Stimulated activated naive CD4-positive, alpha-beta T cell treated with Interleukin-2 at 50 U/mL for 16 hours (primary cell): Measurements from ENCODE around the gene C11orf86.
"Not testable (repeated sequence)": the region's sequence is repeated elsewhere in the genome, so short reads cannot be mapped to it uniquely, and the experiment has no call there.

ENCODE experiments used
- DNase-seq: peaks from one replicate; lab custom pipeline; 2025; lab: John Stamatoyannopoulos, UW

The C11orf86 gene, protein sequence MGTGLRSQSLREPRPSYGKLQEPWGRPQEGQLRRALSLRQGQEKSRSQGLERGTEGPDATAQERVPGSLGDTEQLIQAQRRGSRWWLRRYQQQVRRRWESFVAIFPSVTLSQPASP

DNA sequence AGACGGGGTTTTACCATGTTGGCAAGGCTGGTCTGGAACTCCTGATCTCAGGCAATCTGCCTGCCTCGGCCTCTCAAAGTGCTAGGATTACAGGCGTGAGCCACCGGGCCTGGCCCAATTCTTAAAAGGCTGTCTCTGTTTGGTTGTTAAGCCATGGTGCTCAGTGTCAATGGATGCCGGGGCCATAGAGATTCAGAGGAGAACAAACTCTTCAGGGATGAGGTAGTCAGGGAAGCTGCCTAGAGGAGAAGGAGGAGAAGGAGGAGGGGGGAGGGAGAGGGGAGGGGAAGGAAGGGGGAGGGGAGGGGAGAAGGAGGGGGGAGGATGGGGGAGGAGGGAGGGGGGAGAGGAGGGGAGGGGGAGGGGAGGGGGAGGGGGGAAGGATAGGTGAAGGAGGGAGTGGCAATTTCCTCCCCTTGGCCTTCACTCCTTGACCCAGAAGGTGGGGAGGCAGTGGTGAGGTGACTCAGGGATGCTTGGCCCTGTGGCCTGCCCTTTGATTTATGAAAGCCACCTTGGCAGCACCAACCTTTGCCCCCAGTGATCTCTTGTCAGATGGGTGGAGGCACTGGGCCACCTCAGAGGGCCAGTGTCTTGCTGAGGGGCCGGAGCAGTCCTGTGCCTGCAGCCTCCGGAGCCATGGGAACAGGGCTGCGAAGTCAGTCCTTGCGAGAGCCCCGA, at the start of gene C11orf86:
TSS of gene C11orf86 (plus strand) at position 581 of the 681 bp plus-strand sequence. CDS start at position 640, 59 bp downstream.
- no peak for DNase-seq

DNA sequence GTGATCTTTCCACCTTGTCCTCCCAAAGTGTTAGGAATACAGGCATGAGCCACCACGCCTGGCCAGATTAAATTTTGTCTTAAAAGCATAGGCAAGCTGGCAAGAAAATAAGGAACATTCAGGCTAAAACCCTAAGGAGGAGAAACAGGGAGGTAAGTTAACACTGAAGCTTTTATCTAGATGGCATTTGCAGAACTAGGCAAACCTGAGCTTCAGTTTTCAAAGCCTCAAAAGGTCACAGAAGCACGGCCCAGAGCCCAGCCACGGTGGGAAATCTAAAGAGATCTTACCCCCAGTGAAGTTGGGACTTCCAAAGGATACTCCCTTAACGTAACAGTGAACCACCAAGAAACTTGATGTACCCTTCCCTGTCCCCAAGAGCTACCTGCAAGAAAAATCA, 45.4 kb upstream of the C11orf86 start:
- no peak for DNase-seq

DNA sequence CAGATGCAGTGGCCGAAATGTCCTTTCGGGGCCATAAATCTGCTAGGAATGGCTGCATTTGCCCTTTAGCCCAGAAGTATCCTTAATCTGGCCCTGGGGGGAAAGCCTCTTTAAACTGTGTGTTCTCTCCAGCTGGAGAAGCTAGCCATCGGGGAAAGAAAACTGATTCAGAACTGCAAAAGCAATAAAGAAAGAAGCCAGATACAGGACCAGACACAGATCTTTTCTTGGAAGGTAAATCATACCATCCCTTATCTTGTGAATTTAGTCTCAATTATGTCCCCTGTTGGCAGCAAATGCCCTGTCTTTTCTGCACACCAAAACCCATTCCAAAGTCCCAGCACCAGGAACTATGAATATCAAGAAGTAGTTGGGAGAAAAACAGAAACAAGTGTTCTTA, 42.6 kb upstream of the C11orf86 start:
- no peak for DNase-seq

DNA sequence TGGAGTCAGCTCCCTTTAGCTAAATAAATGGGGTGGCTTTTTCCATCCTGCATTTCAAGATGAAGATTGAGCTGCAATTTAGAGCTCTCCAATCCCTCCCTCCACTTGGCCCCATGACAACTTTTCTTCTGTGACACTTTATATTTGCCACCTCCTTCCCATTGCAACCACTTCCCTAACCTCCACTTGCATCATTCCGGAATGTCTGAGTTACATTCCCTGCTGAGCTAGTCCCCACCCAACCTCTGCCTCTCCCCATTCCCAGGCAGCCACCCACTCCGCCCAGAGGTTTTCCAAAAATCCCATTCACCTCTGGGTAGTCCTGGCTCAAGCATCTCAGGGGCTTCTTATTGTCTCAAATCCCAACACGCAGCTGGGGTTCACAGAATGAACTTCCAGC, 41.6 kb upstream of the C11orf86 start:
- no peak for DNase-seq

DNA sequence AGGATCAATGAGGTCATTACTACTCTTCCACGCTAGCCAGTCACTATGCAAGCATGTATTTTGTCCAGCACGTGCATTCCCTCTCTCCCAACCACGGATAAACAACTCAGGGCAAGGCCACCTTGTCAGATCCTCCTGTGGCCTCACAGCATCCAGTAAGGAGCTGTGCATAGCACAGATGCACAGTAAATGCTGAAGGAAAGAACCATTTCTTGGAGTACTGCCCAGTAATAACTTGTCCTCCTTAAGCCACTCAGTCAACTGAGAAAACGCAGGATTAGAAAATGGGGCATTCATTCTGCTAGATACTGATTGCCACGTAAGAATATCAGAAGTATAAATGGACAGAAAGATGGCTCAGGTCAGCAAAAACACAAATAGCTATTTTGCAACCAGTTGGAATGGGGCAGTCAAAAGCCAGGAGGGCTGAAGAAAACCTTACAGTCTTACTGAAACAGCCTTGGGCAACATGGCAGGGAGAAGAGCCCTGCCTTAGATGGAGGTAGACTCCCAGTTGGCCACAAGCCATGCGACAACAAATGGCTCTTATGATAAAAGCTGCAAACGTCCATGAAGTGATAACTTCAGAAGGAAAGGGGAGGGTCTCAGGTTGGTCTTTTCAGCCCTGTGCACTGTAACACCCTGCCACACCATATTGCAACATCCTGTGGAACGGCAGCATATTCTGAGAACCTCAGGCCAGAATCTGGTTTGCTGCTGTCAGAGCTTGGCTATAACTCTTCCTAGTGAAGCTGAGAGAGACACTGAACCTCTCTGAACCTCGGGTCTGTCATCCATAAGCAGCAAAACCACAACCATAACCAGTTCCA, 39.9 kb upstream of the C11orf86 start:
- no peak for DNase-seq

DNA sequence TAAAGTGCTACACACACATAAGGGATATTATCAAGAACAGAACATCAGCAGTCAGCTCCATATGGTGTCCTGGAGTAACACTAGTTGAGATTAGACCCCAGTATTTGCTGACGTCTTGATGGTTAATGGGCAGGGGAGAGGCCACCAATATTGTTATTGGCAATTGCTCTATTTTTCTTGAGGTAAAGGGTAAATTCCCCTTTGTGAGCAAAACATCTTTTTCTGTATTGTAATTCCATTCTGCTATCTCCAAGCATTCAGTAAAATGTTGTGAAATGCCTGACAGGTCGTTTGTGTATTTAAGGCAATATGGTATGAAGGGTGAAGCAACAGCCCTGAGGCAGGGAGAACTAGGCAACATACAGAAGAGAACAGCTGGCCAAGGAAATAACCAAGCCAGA, 38.8 kb upstream of the C11orf86 start:
- DNase-seq = no peak

DNA sequence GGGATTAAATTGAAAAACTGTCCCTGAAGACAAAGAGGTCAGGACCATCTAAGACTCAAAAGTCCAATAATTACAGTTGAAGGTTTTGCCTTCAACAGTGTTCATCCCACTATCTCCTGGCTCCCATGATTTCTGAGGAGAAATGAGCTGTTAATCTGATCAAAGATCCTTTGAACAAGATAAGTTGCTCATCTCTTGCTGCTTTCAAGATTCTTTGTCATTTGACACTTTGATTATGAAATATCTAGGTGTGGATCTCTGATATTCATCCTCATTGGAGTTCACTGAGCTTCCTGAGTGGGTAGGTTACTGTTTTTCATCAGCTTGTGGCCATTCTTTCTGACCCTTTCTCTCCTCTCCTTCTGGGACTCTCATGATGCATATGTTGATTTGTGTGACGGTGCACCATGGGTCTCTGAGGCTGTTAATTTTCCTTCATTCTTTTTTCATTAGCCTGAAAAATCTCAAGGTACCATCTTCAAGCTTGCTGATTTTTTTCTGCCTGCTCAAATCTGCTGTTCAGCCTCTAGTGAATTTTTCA, 37.8 kb upstream of the C11orf86 start:
- no peak for DNase-seq

DNA sequence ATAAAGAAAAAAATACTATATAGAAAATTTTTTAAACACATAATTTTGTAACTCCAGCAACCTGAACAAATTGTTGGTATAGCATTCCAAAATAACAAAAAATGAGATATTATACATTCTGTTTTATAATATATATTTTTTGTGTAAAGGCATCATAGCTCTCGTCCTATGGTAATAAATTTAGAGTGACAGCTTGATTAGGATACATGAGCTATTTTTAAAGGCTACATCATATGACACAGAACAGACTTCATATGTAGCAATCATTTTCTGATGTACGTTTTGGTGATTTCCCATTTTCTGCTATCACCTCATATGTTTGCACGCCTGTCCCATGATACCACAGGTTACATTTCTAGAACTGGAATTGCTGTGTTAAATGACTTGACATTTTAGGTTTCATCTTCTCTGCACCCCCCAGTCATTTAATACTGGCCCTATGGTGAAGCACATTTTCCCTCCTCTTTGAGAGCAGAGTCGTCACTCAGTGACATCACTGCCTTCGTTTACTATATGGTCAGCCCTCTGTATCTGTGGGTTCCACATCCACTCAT, 36.4 kb upstream of the C11orf86 start:
- DNase-seq = no peak

DNA sequence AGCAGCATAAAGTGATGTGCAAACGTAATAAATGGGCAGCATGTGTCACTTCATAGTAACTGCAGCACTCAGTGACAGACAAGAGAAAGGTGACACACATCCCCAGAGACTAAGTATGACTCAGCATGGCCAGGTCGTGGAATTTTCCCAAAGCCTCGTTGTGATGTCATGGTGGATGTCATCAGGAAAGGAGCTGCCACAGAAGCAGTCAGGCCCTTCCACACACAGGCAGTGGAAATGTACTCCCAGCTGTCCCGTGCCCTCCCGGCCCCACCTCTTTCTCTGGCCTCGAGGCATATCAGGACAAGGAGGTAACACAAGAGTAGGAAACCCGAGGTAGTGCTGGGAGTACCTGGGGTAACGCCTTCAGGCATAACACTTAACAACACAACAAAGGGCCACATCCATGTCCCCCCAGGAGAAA, 25.0 kb upstream of the C11orf86 start:
- no peak for DNase-seq

DNA sequence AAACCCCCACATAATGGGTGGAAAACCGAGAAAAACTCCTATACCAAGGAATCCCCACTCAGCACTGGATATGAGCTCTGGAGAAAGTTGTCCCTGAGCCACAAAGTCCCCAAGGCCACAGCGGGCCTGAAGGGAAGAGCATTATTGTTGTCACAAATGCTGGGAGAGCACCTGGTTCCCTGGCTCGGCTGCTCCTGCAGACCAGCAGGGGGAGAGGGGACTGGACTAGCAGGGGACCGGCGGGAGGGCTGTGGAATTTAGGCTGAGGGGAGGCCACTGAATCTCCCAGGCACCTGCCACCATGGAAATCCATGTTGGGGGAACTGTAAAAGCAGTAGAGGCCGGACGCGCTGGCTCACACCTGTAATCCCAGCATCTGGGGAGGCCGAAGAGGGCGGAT, 24.0 kb upstream of the C11orf86 start:
- no peak for DNase-seq

DNA sequence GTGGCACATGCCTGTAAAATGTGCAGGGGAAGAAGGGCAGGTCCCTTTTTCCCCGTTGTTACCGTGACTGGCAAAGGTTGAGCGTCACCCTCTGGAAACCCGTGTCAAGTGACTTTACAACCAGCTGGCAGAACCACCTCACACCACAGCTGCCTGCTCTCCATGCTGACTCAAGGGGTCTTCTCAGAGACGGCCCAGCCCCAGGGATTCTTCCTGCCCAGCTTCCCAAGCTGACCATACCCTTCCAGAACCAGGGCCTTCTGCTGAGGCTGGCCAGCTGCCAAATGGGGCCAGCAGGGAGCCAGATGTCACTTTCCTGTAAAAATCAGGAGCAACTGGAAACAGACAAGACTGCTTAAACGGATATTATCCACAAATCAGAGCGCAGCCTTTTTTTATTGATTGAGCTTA, 23.2 kb upstream of the C11orf86 start:
- DNase-seq = no peak

DNA sequence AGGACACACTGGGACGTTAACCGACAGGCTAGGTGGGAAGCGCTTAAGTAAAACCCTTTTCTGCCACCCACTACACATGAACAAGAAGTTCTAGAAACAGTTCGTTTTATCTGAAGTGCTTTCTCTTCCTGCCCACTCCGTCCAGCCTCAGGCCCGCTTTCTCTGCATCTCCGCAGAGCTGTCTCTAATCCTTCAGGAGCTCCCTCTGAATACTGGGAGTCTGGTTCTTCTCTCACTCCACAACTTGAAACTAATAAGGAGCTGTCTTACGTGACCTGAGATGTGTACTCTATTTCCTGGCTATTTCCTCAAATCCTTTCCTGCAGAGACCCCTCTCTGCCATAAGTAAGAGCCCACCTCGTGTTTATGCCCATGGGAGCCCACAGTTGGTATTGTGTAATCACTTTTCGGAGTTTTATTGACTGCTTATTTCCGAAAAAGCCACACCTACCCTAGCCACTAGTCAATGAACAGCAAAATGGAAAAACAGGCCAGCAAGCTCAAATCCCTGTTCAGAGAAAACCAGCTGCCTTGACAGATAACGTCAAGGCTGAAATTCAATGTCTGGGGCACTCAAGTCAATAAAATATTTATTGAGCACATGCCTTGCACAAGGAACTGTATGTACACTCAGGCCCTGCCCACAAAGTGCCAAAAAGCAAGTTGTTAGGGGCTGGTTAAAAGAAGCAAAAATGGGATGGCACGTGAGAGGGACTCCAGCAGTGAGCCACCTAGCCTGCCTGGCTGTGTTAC, 21.8 kb upstream of the C11orf86 start:
- no peak for DNase-seq

DNA sequence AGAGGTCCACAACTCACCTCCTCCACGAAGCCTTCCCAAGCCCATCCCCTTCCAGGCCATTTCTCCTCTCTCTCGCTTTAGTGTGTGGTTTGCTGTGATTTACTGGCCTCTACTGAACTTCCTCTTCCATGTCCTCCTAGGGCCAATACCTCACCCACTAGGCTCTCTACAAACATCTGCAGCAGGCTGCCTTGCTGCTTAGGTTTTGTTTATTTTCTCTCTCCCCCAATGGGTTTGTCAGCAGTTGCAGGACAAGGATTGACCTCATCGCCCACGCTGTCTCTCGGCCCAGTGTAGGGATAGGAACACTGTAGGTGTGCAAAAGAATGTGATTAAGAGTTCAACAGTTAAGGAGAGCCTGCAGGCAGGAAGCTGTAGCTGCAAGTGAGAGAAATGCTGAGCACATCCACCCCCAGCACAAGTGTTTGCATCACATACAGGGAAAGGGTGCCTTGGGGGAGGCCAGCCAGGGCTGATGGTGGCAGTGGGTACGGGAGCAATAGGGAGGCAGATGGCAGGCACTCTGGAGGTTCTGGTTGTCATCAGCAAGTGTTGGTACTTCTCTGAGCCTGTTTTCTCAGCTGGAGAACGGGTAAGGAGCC, 18.3 kb upstream of the C11orf86 start:
- DNase-seq = no peak

DNA sequence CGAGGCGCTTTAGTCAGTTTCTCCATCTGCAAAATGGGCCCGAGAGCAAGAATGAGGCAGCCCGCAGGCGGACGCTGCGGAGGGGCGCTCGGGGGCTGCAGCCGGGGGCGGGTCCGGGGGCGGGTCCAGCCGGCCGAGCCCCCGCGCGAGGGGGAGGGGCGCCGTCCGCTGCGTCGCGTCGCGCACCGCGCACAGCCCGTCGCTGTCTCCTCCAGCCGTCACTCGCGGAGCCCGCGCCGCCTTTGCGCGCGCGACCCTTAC, 17.2 kb upstream of the C11orf86 start:
- DNase-seq = no peak

DNA sequence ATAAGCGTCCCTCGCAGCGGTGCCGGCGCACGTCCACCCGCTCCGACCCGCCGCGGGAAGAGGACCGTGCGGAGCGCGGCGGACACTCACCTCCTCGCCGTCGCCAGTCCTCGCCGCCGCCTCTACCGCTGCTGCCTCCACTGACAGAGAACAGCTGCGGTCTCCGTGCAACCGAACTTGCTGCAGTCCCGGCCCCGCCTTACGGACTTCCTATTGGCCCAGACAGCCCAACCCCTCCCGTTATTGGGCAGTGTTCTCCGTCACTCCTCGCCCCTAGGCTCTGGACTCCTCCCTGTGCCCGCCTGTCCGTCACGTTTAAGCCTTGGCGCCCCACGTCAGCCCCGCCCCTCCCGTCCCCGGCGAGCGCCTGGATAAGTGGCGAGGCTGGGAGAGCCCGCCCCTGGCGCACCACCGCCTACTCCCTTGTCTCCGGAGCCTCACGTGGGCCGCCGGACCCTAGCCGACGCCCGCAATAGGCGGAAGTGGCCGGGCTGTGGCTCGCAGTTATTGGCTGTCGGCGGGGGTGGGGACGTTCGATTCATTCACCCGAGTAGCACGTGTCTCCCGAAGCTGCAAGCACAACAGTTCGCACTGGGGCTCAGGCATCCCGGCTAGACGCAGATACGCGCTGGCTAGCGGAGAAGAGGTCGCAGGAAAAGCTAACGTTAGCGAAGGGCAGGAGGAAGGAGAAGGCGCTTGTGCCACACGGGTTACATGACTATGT, 16.7 kb upstream of the C11orf86 start, which contains the start of gene PC:
TSS of gene PC (minus strand) at position 152 of the 724 bp plus-strand sequence. CDS start 86,224 bp downstream, outside the sequence.
- DNase-seq = peak; percentile 99

DNA sequence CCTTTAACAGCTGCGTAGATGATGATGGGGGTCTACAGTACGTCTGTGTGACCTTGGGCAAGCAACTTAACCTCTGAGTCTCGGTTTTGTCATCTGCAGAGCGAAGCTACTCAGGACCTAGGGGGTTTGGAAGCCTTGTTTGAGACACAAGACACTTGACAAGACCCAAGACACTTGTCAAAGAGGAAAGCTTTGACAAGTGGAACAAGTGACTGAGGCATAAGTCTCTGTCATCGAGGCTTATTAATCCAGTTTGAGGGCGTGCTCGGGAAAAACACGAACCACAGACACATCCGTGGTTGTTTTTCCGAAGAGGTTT, 16.2 kb upstream of the C11orf86 start:
- DNase-seq = no peak

DNA sequence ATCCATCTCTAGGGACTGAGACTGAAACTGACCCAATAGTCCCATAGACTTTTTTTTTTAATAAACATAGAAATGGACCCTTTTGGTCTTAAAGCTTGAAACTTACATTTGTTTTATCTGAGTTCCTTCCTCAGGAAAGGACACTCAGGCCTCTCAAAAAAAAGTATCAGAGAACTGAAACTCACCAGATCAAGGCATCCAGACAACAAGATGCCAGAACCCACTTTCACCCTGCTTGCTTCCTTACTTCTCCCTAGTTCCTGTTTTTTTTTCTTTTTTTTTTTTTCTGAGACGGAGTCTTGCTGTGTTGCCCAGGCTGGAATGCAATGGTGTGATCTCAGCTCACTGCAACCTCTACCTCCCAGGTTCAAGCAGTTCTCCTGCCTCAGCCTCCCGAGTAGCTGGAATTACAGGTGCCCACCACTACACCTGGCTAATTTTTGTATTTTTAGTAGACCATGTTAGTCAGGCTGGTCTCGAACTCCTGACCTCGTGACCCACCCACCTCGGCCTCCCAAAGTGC, 13.4 kb upstream of the C11orf86 start:
- not testable (repeated sequence) for DNase-seq

DNA sequence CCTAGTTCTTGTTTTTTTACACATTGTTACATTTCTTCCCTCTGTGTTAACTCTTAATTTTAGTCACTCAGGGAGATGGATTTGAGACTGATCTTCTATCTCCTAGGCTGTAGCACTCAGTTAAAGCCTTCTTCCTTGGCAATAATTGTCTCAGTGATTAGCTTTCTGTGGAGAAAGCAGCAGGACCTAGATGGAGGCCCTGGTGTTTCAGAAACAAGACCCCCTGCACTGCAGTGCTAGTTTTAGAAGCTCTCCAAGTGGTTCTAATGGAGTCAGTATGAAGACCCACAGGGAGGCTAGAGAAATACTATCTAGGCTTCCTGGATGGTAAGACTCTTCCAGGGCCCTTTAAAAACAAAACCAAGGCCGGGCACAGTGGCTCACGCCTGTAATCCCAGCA, 12.9 kb upstream of the C11orf86 start:
- no peak for DNase-seq

DNA sequence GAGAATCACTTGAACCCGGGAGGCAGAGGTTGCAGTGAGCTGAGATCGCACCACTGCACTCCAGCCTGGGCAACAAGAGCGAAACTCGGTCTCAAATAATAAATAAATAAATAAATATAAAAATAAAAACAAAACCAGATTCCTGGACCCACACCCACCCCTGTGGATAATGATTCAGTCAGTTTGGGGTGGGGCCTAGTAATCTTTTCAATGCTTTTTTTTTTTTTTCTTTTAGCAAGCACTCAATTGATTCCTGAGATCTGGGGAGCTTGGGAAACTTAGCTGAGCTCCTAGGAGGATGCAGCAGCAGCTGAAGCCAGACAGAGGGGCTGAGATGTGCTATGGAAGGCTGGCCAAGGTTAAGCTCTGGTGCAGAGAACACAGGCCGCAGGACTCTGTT, 12.3 kb upstream of the C11orf86 start:
- no peak for DNase-seq

DNA sequence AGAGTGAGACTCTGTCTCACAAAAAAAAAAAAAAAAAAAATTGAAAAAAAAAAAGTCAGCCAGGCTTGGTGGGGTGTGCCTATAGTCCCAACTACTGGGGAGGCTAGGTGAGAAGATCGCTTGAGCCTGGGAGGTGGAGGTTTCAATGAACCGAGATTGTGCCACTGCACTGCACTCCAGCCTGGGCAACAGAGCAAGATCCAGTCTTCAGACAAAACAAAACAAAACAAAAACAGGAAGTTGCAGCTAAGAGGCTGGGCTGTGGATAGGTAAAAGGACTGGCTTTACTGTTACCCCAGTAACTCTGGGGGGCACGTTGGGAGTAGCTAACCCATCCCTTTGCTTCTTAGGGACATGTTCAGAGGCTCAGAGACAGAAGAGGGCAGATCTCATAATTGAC, 10.6 kb upstream of the C11orf86 start:
- no peak for DNase-seq

DNA sequence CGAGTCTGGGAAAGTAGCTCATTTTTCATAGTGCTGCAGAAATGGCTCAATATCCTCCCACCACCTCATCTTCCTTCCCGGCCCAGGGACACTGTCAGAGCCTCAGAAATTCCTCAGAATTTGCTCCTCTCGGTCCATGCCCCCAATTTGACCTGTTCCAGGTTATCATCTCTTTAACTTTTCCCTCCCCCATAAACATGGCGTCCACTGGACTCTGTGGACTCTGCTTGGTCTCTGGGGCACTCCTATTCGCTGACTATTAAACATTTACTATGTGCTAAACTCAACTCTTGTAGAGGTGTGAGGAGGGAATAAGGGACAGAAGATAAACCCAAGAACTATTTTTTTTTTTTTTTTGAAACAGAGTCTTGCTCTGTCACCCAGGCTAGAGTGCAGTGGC, 8.8 kb upstream of the C11orf86 start:
- no peak for DNase-seq
